ENCODE results near the gene APOBEC3H. TPM values are rescaled to one million over a fixed set of nuclear protein-coding genes. Genes with fewer than 3 reads are reported as not detected.
"Not testable (repeated sequence)": the region's sequence is repeated elsewhere in the genome, so short reads cannot be mapped to it uniquely, and the experiment has no call there.

Gene APOBEC3H
- total RNA-seq, 1 donor from 2014 or later, result 0.84 TPM

GRCh38 chr22:39068033-39068785 is 28.8 kb upstream of the APOBEC3H start:
- H3K4me3 ChIP-seq, result no peak overlapping the region
- no peaks in the 10 kb centered on the region for H3K27me3 ChIP-seq
- no peaks in the 10 kb centered on the region for H3K4me1 ChIP-seq
- ATAC-seq (no peak), DNase-seq (no peak)
- no peaks in the 10 kb centered on the region for H3K9me3 ChIP-seq
- intact Hi-C loops (cut with DNase I), result no loop called here
- TF ChIP-seq, protein P1, sequence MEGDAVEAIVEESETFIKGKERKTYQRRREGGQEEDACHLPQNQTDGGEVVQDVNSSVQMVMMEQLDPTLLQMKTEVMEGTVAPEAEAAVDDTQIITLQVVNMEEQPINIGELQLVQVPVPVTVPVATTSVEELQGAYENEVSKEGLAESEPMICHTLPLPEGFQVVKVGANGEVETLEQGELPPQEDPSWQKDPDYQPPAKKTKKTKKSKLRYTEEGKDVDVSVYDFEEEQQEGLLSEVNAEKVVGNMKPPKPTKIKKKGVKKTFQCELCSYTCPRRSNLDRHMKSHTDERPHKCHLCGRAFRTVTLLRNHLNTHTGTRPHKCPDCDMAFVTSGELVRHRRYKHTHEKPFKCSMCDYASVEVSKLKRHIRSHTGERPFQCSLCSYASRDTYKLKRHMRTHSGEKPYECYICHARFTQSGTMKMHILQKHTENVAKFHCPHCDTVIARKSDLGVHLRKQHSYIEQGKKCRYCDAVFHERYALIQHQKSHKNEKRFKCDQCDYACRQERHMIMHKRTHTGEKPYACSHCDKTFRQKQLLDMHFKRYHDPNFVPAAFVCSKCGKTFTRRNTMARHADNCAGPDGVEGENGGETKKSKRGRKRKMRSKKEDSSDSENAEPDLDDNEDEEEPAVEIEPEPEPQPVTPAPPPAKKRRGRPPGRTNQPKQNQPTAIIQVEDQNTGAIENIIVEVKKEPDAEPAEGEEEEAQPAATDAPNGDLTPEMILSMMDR (IDR thresholded peaks at IDR 0.05), result no peak
- no peak overlapping the region for H3K27ac ChIP-seq
- H3K36me3 ChIP-seq, result no peaks in the 10 kb centered on the region

DNA sequence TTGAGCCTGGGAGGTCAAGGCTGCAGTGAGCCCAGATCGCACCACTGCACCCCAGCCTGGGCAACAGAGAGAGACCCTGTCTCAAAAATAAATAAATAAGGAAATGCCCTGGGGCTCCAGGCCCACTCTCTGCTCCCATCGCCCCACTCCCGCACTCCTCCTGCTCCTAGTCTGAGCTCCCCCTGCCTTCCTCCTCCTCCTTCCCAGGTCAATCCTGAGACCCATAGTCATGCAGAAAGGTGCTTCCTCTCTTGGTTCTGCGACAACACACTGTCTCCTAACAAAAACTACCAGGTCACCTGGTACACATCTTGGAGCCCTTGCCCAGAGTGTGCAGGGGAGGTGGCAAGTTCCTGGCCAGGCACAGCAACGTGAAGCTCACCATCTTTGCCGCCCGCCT is 26.9 kb upstream of the APOBEC3H start:
- ATAC-seq (no peak), DNase-seq (no peak)
- intact Hi-C loops (cut with DNase I), result no loop called here
- Histone ChIP-seq H3K36me3 (no peaks in the 10 kb centered on the region), H3K4me3 (no peak overlapping the region), H3K9me3 (no peaks in the 10 kb centered on the region), H3K27me3 (no peaks in the 10 kb centered on the region), H3K4me1 (no peaks in the 10 kb centered on the region), H3K27ac (no peak overlapping the region)
- TF ChIP-seq, protein P1 (IDR thresholded peaks at IDR 0.05), result no peak

- H3K27me3 ChIP-seq; H3K9me3 ChIP-seq; H3K36me3 ChIP-seq; ATAC-seq; intact Hi-C loops (cut with DNase I); H3K4me1 ChIP-seq; DNase-seq; H3K27ac ChIP-seq; H3K4me3 ChIP-seq: not testable (repeated sequence)
Measured at GRCh38 chr22:39072581-39072981, 24.5 kb upstream of the APOBEC3H start.

GRCh38 chr22:39073981-39074380 is 23.1 kb upstream of the APOBEC3H start:
- ATAC-seq, result no peak

GRCh38 chr22:39076155-39077025 is 20.7 kb upstream of the APOBEC3H start:
- DNase-seq; H3K9me3 ChIP-seq; H3K27me3 ChIP-seq; ATAC-seq; H3K36me3 ChIP-seq; intact Hi-C loops (cut with DNase I): not testable (repeated sequence)
- H3K4me1 ChIP-seq, result peaks cover 11% of the 10 kb centered on the region
- H3K27ac ChIP-seq, result peak overlapping the region; percentile 24
- peak overlapping the region; percentile 58 for H3K4me3 ChIP-seq

More at GRCh38 chr22:39073981-39074380, 23.1 kb upstream of the APOBEC3H start:
- H3K9me3 ChIP-seq, result no peaks in the 10 kb centered on the region
- no peaks in the 10 kb centered on the region for H3K36me3 ChIP-seq
- intact Hi-C loops (cut with DNase I), result no loop called here
- H3K4me1 ChIP-seq, result peaks cover 11% of the 10 kb centered on the region
- no peaks in the 10 kb centered on the region for H3K27me3 ChIP-seq
- TF ChIP-seq, protein P1 (IDR thresholded peaks at IDR 0.05), result no peak
- no peak for DNase-seq
- no peak overlapping the region for H3K27ac ChIP-seq
- no peak overlapping the region for H3K4me3 ChIP-seq

DNA sequence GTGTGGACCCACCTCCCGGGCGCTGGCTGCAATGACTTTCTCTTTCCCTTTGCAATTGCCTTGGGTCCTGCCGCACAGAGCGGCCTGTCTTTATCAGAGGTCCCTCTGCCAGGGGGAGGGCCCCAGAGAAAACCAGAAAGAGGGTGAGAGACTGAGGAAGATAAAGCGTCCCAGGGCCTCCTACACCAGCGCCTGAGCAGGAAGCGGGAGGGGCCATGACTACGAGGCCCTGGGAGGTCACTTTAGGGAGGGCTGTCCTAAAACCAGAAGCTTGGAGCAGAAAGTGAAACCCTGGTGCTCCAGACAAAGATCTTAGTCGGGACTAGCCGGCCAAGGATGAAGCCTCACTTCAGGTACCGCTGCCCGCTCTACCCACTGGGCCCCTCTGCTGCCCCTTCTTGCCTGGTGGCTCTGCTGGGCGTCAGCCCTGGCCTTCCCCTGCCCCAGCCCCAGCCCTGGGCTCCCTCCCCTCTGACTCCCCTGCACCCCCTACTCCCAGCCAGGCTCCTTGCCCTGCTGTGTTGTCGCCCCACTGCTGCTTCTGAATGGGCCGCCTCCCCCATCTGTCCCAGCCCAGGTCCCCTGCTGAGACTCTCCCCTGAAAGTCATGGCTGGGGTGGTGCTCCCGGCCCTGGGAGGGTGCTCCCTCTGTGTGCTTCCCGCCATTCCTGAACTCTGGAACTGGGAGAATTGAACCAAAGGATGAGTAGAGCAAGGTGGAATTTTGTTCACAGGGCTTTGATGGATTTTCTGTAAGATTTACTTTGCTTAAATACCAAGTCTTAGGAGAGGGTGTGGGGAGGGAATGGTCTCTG is 19.8 kb upstream of the APOBEC3H start, which contains the start of gene APOBEC3G:
Gene APOBEC3G (plus strand): TSS at position 250 of the 815 bp plus-strand sequence. CDS start 87 bp downstream, at position 337.
- H3K36me3 ChIP-seq; H3K27me3 ChIP-seq; intact Hi-C loops (cut with DNase I); H3K9me3 ChIP-seq: not testable (repeated sequence)
- Histone ChIP-seq H3K27ac (peak within 1 kb of the TSS; percentile 80), H3K4me1 (peaks cover 11% of the 10 kb centered on the region), H3K4me3 (peak within 1 kb of the TSS; percentile 58)
- peak; percentile 76 for DNase-seq
- ATAC-seq, result peak; percentile 92

GRCh38 chr22:39077912-39078311 is 19.1 kb upstream of the APOBEC3H start:
- H3K27me3 ChIP-seq; intact Hi-C loops (cut with DNase I); H3K36me3 ChIP-seq; DNase-seq; ATAC-seq; H3K9me3 ChIP-seq: not testable (repeated sequence)
- peak overlapping the region; percentile 80 for H3K27ac ChIP-seq
- peak overlapping the region; percentile 58 for H3K4me3 ChIP-seq
- peaks cover 11% of the 10 kb centered on the region for H3K4me1 ChIP-seq
